HG03457 (cell line): ENCODE data around the gene ALDH2.
"Not testable (repeated sequence)": the region's sequence is repeated elsewhere in the genome, so short reads cannot be mapped to it uniquely, and the experiment has no call there.

Experiments
- ATAC-seq: cut with Tn5 transposase; IDR thresholded peaks from one replicate; pipeline ENCODE4 v1.9.1; 2021; ENCODE audit warnings: moderate number of reproducible peaks; ENCODE audit not compliant: unreplicated experiment

Gene ALDH2

GRCh38 chr12:111785651-111786050 is 18.9 kb downstream of the ALDH2 start:
- no peak for ATAC-seq

GRCh38 chr12:111788178-111788654 is 21.5 kb downstream of the ALDH2 start:
- ATAC-seq, result no peak

GRCh38 chr12:111789779-111790178 is 23.0 kb downstream of the ALDH2 start:
- no peak for ATAC-seq

GRCh38 chr12:111791507-111791906 is 24.8 kb downstream of the ALDH2 start:
- no peak for ATAC-seq

- no peak for ATAC-seq
Measured at GRCh38 chr12:111792155-111792855, 25.6 kb downstream of the ALDH2 start.

- ATAC-seq, result no peak
Measured at GRCh38 chr12:111792856-111793235, 26.1 kb downstream of the ALDH2 start.

- ATAC-seq, result no peak
Measured at GRCh38 chr12:111798182-111798581, 31.4 kb downstream of the ALDH2 start.

- no peak for ATAC-seq
Measured at GRCh38 chr12:111799758-111800157, 33.0 kb downstream of the ALDH2 start.

GRCh38 chr12:111803038-111803626 is 36.4 kb downstream of the ALDH2 start:
- ATAC-seq, result no peak

GRCh38 chr12:111803851-111804250 is 37.1 kb downstream of the ALDH2 start:
- ATAC-seq, result no peak

- ATAC-seq, result no peak
Measured at GRCh38 chr12:111806304-111806703, 39.6 kb downstream of the ALDH2 start.

GRCh38 chr12:111807232-111807631 is 40.5 kb downstream of the ALDH2 start:
- no peak for ATAC-seq

- ATAC-seq, result no peak
Measured at GRCh38 chr12:111812881-111813741, 46.4 kb downstream of the ALDH2 start.

- no peak for ATAC-seq
Measured at GRCh38 chr12:111816065-111816615, 49.4 kb downstream of the ALDH2 start.

GRCh38 chr12:111816898-111817297 is 50.2 kb downstream of the ALDH2 start:
- ATAC-seq, result not testable (repeated sequence)

- ATAC-seq, result no peak
Measured at GRCh38 chr12:111818340-111818739, 51.6 kb downstream of the ALDH2 start.

- no peak for ATAC-seq
Measured at GRCh38 chr12:111819191-111820158, 52.7 kb downstream of the ALDH2 start.

GRCh38 chr12:111820828-111821227 is 54.1 kb downstream of the ALDH2 start:
- ATAC-seq, result not testable (repeated sequence)

GRCh38 chr12:111822886-111823285 is 56.2 kb downstream of the ALDH2 start:
- ATAC-seq, result no peak

- ATAC-seq, result no peak
Measured at GRCh38 chr12:111823891-111824290, 57.2 kb downstream of the ALDH2 start.
